KBM-7 (cell line): ENCODE measurements around the gene NDUFA8.

Source experiments
- DNase-seq: peaks from one replicate; pipeline ENCODE4 v3.0.0-alpha.2; 2015
- in situ Hi-C: fragments of 300-500 bp; cut with MboI; formaldehyde crosslinking; loops from 2 replicates; pipeline ENCODE4 v1.14.3; 2020; ENCODE audit warnings: low sequenced_read_pairs, low pct_unique_long_range_greater_than_20kb, mixed read lengths

Gene NDUFA8

GRCh38 chr9:122159026-122159924 lies at the start of gene NDUFA8, which contains the start of gene MORN5:
Gene NDUFA8, minus strand, starts transcription at chr9:122159779. Its CDS starts 102 bp downstream, at chr9:122159677.
Gene MORN5, plus strand, starts transcription at chr9:122159908. Its CDS starts 65 bp downstream, at chr9:122159973.
- in situ Hi-C loops = no loop called here
- DNase-seq = peak; percentile 97

GRCh38 chr9:122207096-122207495 lies 47.5 kb upstream of the NDUFA8 start:
- no peak for DNase-seq
- in situ Hi-C loops = loop anchor here (5.0 kb wide), 1 partner anchor 35 kb away; no protein-coding TSS in a partner anchor

- no peak for DNase-seq
- in situ Hi-C loops = loop anchor here (5.0 kb wide), 1 partner anchor 34 kb away; no protein-coding TSS in a partner anchor
These were observed 46.8 kb upstream of the NDUFA8 start for GRCh38 chr9:122206118-122207046.

DNA sequence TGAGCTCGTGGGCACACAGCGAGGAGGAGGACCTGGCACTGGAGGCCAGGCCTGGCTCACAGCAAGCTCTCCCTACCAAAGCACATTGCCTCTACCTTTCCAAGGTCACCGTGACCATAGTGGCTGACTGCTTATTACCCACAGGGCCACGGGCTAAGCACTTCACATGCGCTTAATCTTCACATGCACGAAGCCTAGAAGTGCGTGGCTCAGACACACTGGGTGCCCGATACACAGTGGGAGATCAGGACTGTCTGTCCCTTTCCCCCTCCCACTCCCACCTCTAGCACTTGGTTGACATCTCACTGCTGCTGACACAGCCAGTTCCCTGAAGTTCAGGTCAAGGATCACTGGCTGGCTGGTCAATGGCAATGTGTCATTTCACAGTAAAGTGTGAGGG lies 45.6 kb upstream of the NDUFA8 start:
- no peak for DNase-seq
- in situ Hi-C loops = loop anchor here (5.0 kb wide), 1 partner anchor 33 kb away; no protein-coding TSS in a partner anchor

DNA sequence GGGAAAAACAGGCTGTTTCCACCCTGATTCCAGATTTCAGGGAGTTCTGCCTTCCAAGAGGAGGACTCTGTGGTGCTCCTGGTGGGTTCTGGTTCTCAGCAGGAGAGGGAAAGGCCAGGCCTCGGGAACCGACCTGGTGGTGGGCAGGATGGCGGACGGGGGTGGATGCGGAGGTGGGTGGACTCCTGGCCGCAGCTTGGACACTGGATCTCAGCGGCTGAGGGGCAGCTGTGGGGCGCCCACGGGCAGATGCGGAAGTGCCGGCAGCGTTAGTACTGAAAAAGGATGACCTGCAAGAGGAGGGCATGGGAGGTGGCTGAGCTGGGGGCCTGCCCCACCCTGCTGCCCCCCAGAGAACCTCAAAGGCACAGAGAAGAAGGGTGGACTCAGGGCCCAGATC lies 44.9 kb upstream of the NDUFA8 start:
- in situ Hi-C loops = no loop called here
- no peak for DNase-seq

DNA sequence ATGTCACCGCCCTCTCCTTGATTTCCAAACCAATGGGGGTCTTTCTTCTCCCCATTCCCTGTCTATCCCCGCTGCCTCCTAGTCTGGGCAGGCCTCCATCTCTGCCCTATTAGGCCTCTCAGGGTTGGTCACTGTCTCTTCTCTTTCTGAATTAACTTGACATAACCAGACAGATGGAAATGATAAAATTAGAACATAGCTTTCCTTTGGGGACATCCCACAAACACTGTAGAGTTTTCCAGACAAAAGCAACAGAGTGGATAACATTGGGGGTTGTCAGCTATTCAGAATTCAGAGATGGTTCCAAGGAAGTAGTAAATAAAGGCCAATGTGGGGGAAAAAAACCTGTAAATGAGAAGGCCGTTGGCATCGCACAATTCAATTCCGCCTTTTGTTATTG lies 44.5 kb upstream of the NDUFA8 start:
- in situ Hi-C loops = no loop called here
- DNase-seq = no peak

DNA sequence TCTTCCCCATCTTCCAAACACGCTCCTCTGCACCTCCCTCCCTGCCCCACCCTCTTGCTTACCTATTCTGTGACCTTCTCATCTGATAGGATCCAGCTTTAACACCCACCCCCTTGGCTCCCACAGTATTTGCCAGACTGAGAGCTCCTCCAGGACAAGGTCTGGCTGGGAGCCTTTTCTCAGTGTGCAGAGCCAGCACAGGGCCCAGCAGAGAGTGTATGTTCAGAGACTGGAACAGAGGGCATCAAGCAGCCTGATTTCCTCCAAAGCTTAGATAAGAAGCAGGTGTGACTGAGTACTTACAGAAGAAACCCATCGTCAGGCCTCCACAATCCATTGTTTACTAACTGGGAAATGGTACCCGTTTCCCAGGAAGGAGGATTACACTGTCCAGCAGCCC lies 42.5 kb upstream of the NDUFA8 start:
- in situ Hi-C loops = no loop called here
- DNase-seq = no peak

GRCh38 chr9:122201641-122202040 lies 42.1 kb upstream of the NDUFA8 start:
- DNase-seq = no peak
- in situ Hi-C loops = no loop called here

DNA sequence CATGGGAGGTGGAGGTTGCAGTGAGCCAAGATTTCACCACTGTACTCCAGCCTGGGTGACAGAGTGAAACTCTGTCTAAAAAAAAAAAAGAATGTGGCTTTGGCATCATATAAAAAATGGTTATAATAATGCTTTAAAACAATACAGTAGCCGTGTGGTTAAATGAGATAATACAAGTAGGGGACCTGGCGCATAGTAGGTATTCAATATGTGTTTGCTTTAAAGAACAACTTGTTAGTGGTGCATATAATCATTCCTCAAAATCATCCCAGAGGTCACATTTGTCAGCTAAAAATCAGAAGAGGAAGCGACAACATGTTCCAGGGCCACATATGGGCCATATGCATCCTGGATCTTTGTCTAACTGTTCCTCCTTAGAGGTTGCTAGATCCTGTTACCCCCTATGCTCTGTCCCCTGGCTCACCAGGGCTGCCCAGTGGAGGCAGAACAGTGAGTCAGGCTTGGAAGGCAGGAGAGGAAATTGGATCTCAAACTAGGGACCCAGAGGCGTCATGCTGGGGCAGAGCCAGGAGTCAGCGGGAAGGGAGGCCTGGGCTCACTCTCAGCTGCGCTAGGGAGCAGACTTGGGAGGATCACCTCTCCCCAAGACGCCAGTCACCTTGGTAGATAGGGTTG lies 41.5 kb upstream of the NDUFA8 start:
- peak; percentile 26 for DNase-seq
- in situ Hi-C loops = no loop called here

- no peak for DNase-seq
- in situ Hi-C loops = no loop called here
These were observed 38.3 kb upstream of the NDUFA8 start for GRCh38 chr9:122197882-122198281.

GRCh38 chr9:122197426-122197825 lies 37.8 kb upstream of the NDUFA8 start:
- in situ Hi-C loops = no loop called here
- no peak for DNase-seq

DNA sequence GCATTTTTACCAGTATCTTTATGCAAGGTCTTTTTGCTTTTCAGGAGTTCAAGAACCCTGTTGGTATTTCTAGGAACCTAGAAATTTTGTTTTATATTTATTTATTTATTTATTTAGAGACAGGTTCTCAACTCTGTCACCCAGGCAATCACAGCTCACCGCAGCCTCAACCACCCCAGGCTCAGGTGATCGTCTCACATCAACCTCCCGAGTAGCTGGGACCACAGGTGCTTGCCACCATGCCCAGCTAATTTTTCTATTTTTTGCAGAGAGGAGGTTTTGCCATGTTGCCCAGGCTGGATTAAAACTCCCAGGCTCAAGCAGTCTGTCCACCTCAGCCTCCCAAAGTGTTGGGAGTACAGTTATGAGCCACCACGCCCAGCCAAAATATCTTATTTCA lies 36.3 kb upstream of the NDUFA8 start:
- no peak for DNase-seq
- in situ Hi-C loops = no loop called here

DNA sequence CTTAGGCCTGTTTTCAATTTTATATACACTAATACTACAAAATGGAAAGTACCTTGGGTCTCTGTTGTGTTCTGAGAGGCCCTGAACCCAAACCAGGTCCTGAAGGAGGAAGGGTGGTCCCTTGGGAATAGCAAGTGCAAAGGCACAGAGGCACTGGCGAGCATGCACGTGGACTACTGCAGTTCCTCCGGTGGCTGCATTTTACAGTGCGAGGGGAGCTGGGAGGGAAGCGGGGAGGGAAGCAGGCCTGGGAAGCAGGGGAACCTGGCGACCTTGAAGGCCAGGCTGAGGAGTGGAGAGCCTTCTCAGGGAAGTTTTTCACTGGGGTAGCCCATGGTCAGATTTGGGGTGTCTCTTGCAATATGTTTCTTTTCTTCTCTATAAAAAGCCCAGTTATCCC lies 34.1 kb upstream of the NDUFA8 start:
- no peak for DNase-seq
- in situ Hi-C loops = no loop called here

DNA sequence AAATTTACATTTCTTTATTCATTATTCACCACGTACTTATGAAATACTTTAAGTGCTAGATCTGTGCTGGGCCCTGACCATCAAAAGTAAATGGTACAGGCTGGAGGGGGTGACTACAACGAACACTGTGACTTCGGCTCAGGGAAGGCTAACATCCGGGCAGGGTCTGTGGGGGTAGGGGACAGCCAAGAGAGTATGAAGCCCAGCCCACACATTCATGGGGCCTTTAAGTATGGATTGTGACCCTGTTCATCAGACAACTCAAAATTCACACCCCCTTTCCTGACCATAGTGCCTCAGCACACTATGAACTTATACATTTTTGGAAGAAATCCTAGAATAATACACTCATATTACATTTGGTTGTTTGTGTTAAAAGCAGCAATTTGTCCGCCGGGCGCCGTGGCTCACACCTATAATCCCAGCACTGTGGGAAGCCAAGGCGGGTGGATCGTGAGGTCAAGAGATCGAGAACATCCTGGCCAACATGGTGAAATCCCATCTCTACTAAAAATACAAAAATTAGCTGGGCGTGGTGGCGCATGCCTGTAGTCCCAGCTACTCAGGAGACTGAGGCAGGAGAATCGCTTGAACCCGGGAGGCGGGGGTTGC lies 33.4 kb upstream of the NDUFA8 start:
- in situ Hi-C loops = no loop called here
- DNase-seq = no peak

DNA sequence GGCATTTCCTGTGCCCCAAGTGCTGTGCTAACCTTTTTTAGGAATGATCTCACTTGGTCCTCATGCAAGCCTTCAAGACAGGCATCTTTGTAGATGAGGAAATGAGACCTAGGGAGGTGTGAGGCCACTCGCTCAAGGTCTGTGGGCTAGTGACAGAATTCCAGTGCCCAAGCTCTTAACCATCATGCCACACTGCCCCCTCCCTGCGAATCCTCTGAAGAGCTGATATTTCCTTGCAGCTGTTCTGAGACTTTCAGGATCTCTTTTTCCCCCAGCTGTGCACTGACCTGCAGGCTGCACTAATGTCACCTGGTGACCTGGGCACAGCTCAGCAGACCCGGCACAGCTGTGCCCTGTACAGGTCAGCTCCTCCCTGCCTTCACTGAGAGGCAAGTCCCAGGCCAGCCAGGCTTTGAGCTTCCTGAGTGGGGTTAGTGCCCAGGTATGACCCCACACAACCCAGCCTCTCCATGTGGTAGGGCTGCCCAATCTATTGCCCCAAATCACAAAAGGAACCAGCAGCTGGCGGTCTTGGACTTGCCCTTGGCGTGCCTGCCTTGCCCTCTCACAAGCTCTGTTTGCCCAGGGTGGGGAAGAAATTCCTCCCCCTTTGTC lies 32.8 kb upstream of the NDUFA8 start:
- in situ Hi-C loops = no loop called here
- no peak for DNase-seq

GRCh38 chr9:122191584-122191983 lies 32.0 kb upstream of the NDUFA8 start:
- in situ Hi-C loops = no loop called here

DNA sequence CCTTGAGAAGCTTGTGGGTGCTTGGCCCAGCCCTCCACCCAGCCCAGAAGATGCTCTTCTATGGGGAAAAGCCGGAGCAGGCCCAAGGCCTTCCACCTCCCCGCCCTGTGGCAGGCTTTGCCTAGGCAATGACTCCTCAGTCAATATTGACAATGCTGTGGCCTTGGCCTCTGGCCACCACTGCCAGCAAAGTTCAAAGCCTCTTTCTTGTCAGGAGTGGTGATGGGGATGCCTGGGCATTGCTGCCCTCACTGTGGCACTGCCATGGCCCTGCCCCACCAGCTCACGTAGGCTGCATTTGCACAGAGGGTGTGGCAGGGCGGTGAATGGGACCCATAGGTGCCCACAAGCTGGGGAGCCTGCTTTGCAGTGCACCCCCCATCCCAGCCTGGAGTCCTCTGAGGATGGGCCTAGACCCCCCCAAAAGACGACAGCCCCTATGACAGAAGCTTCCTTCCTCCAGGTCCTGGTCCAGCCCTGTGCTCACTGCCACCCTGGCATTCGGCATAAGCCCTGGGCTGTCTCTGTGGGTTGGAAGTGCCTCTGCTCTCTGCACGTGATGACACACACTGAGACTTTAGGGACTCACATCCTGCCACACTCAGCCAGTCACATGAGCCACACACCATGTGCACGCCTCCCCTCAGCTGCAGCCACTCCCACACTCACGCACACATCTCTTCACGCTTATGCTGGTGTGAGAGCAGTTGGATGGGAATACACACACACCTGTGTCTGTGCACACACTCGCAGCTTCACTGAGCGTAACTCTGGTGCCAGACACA lies 31.2 kb upstream of the NDUFA8 start:
- DNase-seq = no peak
- in situ Hi-C loops = no loop called here

More at GRCh38 chr9:122191584-122191983, 32.0 kb upstream of the NDUFA8 start:
- no peak for DNase-seq

DNA sequence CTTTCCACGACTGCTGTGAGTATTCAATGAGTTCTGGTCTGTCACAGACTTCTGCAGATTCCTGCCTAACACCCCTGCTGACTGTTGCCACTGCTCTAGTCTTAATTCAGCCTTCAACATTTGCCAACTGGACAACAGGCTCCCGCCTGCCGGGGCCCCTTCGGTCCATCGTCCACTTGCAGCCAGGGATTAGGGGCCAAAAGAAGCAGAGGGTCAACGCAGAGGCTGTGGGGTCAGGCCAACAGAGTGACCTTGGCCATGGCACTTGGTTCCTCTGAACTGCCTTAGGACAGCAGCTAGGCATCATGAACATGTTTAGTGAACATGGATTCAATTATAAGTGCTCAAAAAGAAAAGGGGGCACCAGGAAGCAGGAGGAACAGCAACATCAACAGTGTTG lies 28.8 kb upstream of the NDUFA8 start:
- DNase-seq = no peak
- in situ Hi-C loops = no loop called here
